Daoy (cell line): Measurements from ENCODE around the gene GPC6. TPM values are rescaled to one million over a fixed set of nuclear protein-coding genes. Genes with fewer than 3 reads are reported as not detected.

Source experiments
- DNase-seq: peaks from one replicate; pipeline ENCODE4 v3.0.0-alpha.2; 2015; ENCODE audit warnings: low read depth
- total RNA-seq: library from RNA; depleted of rRNA; stranded (reverse); fragments of >200 nt; shearing (Covaris generic); gene quantifications from 2 replicates; pipeline ENCODE4 v1.2.3, GENCODE V29; 2014

GPC6 gene
- total RNA-seq, 1 experiment from 2014 or later = 1.1 TPM

GRCh38 chr13:93230261-93230855 is 3.8 kb downstream of the GPC6 start:
- no peak for DNase-seq

GRCh38 chr13:93231867-93232266 is 5.3 kb downstream of the GPC6 start:
- no peak for DNase-seq

- no peak for DNase-seq
Observed at GRCh38 chr13:93233997-93234416, 7.4 kb downstream of the GPC6 start.

- DNase-seq = no peak
Observed at GRCh38 chr13:93234459-93234858, 7.9 kb downstream of the GPC6 start.

- DNase-seq = no peak
Observed at GRCh38 chr13:93235258-93236015, 8.8 kb downstream of the GPC6 start.

GRCh38 chr13:93238711-93239110 is 12.1 kb downstream of the GPC6 start:
- DNase-seq = no peak

GRCh38 chr13:93243375-93244063 is 16.9 kb downstream of the GPC6 start:
- DNase-seq = no peak

GRCh38 chr13:93244141-93244917 is 17.7 kb downstream of the GPC6 start:
- DNase-seq = peak; percentile 32

- no peak for DNase-seq
Observed at GRCh38 chr13:93244918-93245280, 18.3 kb downstream of the GPC6 start.

- no peak for DNase-seq
Observed at GRCh38 chr13:93246069-93246468, 19.5 kb downstream of the GPC6 start.

- DNase-seq = peak; percentile 84
Observed at GRCh38 chr13:93248627-93249047, 22.0 kb downstream of the GPC6 start.

GRCh38 chr13:93249364-93250306 is 23.0 kb downstream of the GPC6 start:
- DNase-seq = peak; percentile 77

GRCh38 chr13:93254775-93255174 is 28.2 kb downstream of the GPC6 start:
- DNase-seq = no peak

GRCh38 chr13:93256998-93257397 is 30.4 kb downstream of the GPC6 start:
- no peak for DNase-seq

- DNase-seq = no peak
Observed at GRCh38 chr13:93259527-93260080, 33.0 kb downstream of the GPC6 start.

GRCh38 chr13:93260591-93260990 is 34.0 kb downstream of the GPC6 start:
- no peak for DNase-seq

- peak; percentile 43 for DNase-seq
Observed at GRCh38 chr13:93262729-93263345, 36.2 kb downstream of the GPC6 start.

GRCh38 chr13:93264876-93265275 is 38.3 kb downstream of the GPC6 start:
- DNase-seq = no peak

GRCh38 chr13:93265800-93266199 is 39.2 kb downstream of the GPC6 start:
- DNase-seq = no peak

GRCh38 chr13:93266681-93267080 is 40.1 kb downstream of the GPC6 start:
- no peak for DNase-seq
